BJ (cell line): ENCODE measurements around the gene JOSD2. TPM values are rescaled to one million over a fixed set of nuclear protein-coding genes. Genes with fewer than 3 reads are reported as not detected.

Experiments used
- CTCF ChIA-PET: fragments of 350-600 bp; formaldehyde crosslinking; extraction: SDS; loops from one replicate; lab custom pipeline; 2021; ENCODE audit warnings: antibody characterized with exemption, inconsistent platforms; lab: Yijun Ruan, JAX
- POLR2A ChIA-PET: fragments of 300-600 bp; sonication (Branson Sonifier 250); formaldehyde crosslinking; extraction: SDS; loops from one replicate; lab custom pipeline; 2021; ENCODE audit warnings: antibody characterized with exemption; lab: Charles Lee
- DNase-seq: peaks from one replicate; pipeline ENCODE4 v3.0.0-alpha.2; 2011; ENCODE audit warnings: low read depth
- H3K27me3 ChIP-seq: 2 replicates; pipeline ENCODE4 v1.6.0; 2011; ENCODE audit warnings: low read length; ENCODE audit not compliant: control insufficient read depth, insufficient read depth
- H3K36me3 ChIP-seq: 2 replicates; pipeline ENCODE4 v1.5.1; 2011; ENCODE audit warnings: low read length; ENCODE audit not compliant: control insufficient read depth, insufficient read depth
- H3K4me3 ChIP-seq: 2 replicates; pipeline ENCODE4 v1.5.1; 2011; ENCODE audit warnings: low read depth, mild to moderate bottlenecking, control low read depth, low read length
- CTCF ChIP-seq: IDR thresholded peaks from 2 replicates; pipeline ENCODE4 v1.5.1; 2011; ENCODE audit warnings: low read depth, mild to moderate bottlenecking, control low read depth, inconsistent platforms, low read length, moderate library complexity; ENCODE audit not compliant: insufficient read depth
- polyA plus RNA-seq: library from polyadenylated mRNA; depleted of rRNA; stranded (reverse); fragments of >200 nt; gene quantifications from 2 replicates; pipeline ENCODE4 v1.2.3, GENCODE V29; 2011

JOSD2 gene
- polyA plus RNA-seq, 1 experiment, result 44.9 TPM

GRCh38 chr19:50550594-50550966, 39.6 kb upstream of the JOSD2 start:
- no peak overlapping the region for H3K4me3 ChIP-seq
- no peak for TF ChIP-seq CTCF
- H3K36me3 ChIP-seq, result no peaks in the 10 kb centered on the region
- no peak for DNase-seq
- H3K27me3 ChIP-seq, result peaks cover 4% of the 10 kb centered on the region; the same call in 1 of the 2 replicates
- ChIA-PET POLR2A (no interaction called here), CTCF (interaction anchor here (1.6 kb wide), 1 partner anchor 13 kb away, joined by 7 read pairs; no protein-coding TSS in a partner anchor)

DNA sequence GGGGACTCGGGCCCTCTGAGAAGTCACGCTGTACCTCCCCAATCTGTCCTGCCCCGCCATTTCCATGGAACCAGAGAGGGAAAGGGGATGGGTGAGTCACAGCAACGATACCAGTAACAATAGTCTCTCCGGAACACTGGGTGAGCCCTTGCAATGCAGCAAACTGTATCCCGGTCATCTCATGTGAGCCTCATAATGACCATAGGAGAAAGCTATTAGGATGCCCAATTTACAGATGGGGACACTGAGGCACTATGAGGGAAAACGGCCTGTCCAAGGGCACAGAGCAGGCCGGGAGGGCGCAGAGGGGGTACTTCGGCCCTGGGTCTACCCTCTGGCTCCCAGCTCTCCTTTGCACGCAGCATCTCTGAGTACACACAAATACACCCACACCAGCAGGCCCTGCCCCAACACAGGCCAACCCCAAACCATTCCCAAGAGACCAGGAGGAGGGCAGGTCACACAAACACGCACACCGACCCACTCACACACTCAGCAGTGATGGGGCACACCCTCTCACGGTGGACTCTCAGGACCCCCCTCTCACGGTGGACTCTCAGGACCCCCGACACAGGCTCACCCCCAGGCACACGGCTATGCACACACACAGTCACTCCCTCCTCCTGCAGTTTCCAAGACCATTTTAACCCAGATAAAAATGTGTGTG, 39.1 kb upstream of the JOSD2 start:
- CTCF ChIA-PET, result interaction anchor here (1.6 kb wide), 1 partner anchor 13 kb away, joined by 7 read pairs; no protein-coding TSS in a partner anchor
- no peak for TF ChIP-seq CTCF
- no peak for DNase-seq
- Histone ChIP-seq H3K36me3 (no peaks in the 10 kb centered on the region), H3K4me3 (no peak overlapping the region), H3K27me3 (peaks cover under 1% of the 10 kb centered on the region; the same call in 1 of the 2 replicates)
- POLR2A ChIA-PET, result no interaction called here

- ChIA-PET POLR2A (no interaction called here), CTCF (interaction anchor here (1.6 kb wide), 1 partner anchor 12 kb away, joined by 7 read pairs; no protein-coding TSS in a partner anchor)
- H3K4me3 ChIP-seq, result no peak overlapping the region
- no peak for DNase-seq
- H3K36me3 ChIP-seq, result no peaks in the 10 kb centered on the region
- no peak for TF ChIP-seq CTCF
- no peaks in the 10 kb centered on the region for H3K27me3 ChIP-seq
Measured at GRCh38 chr19:50549059-50549926, 38.3 kb upstream of the JOSD2 start.

DNA sequence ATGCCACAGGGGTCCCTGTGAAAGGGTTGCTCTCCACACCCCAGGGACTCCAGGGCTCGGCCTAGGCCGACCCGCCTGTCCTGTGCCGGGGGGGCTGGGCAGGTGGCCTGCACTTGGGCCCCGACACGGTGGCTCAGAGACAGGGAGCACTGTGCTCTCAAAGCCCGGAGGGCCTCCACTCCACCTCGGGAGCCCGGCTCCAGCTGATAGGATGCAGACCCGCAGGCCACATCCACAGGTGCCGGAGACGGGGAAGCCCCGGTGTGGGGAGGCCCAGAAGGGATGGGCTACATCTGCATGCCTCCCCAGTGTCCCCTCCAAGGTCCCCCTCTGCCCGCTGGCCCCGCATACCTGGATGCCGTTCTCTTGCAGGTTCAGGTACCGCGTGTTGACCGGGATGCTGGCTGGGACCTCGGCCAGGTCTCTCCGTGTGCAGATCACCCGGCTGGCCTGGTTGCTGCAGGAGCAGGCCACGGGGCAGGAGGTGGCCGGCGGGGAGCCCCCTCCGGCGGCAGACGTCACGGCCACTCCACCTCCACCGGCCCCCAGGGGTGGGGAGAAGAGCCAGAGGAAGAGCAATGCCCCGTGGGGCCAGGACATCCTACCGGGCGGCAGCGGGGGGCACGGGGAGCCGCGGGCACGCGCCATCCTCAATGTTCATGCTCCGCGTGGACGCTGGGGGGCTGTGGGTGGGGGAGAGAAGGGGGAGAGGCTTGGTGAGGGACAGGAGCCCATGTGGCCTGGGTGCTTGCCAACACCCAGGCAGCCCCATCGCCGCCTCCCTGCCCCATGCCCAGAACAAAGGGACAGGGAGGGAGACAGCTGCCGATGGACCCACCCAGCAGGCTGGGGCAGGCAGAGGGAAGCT, 37.4 kb upstream of the JOSD2 start:
- Histone ChIP-seq H3K27me3 (no peaks in the 10 kb centered on the region), H3K36me3 (no peaks in the 10 kb centered on the region), H3K4me3 (no peak overlapping the region)
- CTCF ChIA-PET, result interaction anchor here (1.2 to 1.5 kb wide), 2 partner anchors 8 to 11 kb away, joined by 4 to 6 read pairs; no protein-coding TSS in a partner anchor
- TF ChIP-seq CTCF, result no peak
- POLR2A ChIA-PET, result no interaction called here
- no peak for DNase-seq
